ENCODE data around the gene RTN4RL1. TPM values are rescaled to one million over a fixed set of nuclear protein-coding genes. Genes with fewer than 3 reads are reported as not detected.

Gene RTN4RL1
- total and polyA plus RNA-seq, 11 donors: 1.7 to 4.9 (median 2.7) TPM

DNA sequence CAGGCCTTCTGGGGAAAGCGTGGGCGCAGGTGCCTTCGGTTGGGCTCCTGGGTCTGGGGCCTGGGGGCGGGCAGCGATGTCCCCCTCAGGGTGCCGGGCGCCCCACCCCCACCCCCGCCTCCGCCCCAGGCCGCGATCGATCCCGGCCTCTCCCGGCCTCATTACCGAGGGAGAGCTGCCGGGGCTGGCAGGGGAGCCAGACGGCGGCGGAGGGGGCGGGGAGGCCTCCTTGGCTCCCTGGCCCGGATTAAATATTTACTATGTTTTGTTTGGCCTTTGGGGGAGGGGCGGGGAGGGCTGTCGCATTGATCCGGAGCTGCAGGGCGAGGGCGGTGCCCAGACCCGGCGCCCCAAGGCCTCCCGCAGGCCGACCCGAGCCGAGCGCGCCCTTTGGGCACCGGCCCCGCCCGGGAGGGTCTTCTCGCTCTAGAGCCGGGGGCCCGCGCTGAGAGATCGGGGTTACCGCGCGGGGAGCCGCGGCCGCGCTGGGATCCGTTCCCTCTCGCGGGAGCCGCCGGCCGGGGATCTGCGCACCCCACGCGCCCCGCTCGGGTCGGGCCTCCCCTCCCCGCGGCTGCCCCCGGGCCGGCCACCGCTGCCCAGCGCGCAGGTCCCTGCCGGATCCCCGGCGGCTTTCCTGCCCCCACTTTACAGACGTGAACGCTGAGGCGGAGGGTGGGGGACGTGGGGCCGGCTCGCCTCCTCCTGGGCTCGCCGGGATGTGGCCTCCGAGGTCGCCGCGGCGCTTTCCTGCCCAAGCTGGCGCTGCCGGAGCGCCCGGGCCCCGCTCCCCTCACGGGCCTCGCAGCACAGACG, 27.0 kb downstream of the RTN4RL1 start:
- 19 to 38% (median 27%) methylated on average over 40 to 92 of the region's 92 CpGs; no CpG with 5 or more reads in 1 of the 4 donors for WGBS, 4 donors
- TF ChIP-seq POLR2A (IDR thresholded peaks at IDR 0.05) (no peak), CTCF (IDR thresholded peaks at IDR 0.05) (no peak)
- intact Hi-C loops (cut with DNase I): loop anchor here in 1 of 10 donors (5.0 kb wide), 1 partner anchor 51 kb away; no protein-coding TSS in a partner anchor
- H3K4me3 ChIP-seq: peak overlapping the region; percentile 10 to 62 (median 51)
- ATAC-seq (no peak), DNase-seq (no peak)
- H3K36me3 ChIP-seq: no peaks in the 10 kb centered on the region
- peaks cover 0 to 50% (median 24%) of the 10 kb centered on the region in 12 donors for H3K4me1 ChIP-seq
- no peaks in the 10 kb centered on the region for H3K9me3 ChIP-seq
- H3K27me3 ChIP-seq: peaks cover 0 to 22% (median 0%) of the 10 kb centered on the region in 9 donors
- peak overlapping the region in 3 of 12 donors; percentile 38 to 85 (median 51) for H3K27ac ChIP-seq

DNA sequence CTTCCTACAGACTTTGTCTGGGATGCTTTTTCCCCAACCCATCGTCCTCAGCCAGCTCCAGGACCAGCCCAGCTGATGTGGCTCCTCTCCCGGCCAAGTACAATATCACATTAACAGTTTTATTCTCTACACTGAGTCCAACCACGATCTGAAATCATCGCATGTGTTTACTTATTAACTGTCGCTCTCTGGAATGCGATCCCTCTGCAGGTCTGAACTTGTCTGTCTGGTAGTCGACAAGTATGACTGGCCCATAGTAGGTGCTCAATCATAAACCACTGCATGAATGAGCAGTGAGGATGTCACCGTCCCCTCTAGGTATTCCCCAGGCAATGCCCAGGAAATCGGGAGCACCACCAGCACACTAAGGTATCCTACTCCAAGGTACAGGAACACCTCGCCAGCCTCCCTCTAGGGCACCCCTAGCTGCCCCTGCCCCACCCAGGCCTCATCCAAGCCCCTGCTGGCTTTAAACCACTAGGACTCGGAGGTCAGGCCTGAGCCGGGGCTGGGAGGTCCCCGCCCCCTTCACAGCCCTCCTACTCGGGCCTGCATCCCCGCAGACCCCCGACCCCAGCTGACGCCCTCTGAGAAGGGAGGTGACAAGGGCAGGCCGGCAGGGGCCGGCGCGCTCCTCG, 27.7 kb downstream of the RTN4RL1 start:
- peaks cover 0 to 55% (median 24%) of the 10 kb centered on the region in 12 donors for H3K4me1 ChIP-seq
- H3K9me3 ChIP-seq: no peaks in the 10 kb centered on the region
- no peak for DNase-seq
- H3K27ac ChIP-seq: peak overlapping the region in 2 of 12 donors; percentile 51 to 85
- TF ChIP-seq CTCF (IDR thresholded peaks at IDR 0.05) (no peak), POLR2A (IDR thresholded peaks at IDR 0.05) (no peak)
- H3K4me3 ChIP-seq: peak overlapping the region in 10 of 12 donors; percentile 10 to 62 (median 52)
- H3K27me3 ChIP-seq: peaks cover 0 to 22% (median 0%) of the 10 kb centered on the region in 9 donors
- 74 to 85% (median 76%) methylated on average over 17 to 22 of the region's 22 CpGs for WGBS, 4 donors
- intact Hi-C loops (cut with DNase I): loop anchor here in 1 of 10 donors (5.0 kb wide), 1 partner anchor 50 kb away; no protein-coding TSS in a partner anchor
- no peaks in the 10 kb centered on the region for H3K36me3 ChIP-seq
- no peak for ATAC-seq

DNA sequence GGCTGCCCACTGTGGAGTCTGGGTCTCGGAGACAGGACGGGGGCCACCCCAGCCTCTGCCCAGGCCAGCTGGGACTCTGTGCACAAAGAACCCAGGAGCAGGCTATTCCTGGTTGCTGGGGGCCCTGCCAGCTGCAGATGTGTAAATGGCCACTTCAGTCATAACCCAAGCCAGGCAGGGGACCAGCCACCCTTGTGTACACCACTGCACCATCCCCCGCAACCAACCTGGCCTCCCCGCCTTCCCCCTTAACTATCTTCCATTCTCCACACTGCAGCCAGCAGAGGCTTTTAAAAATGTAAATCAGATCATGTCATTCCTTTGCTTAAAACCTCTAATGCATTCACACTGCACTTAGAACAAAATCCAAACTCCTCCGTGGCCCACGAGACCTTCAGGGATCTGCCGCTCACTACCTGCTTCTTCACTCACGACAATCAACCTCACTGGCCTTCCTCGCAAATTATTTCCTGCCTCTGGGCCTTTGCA, 28.3 kb downstream of the RTN4RL1 start:
- WGBS, 4 donors: 82 to 87% (median 84%) methylated on average over 9 of the region's 9 CpGs
- TF ChIP-seq CTCF (IDR thresholded peaks at IDR 0.05) (no peak), POLR2A (IDR thresholded peaks at IDR 0.05) (no peak)
- H3K9me3 ChIP-seq: no peaks in the 10 kb centered on the region
- intact Hi-C loops (cut with DNase I): loop anchor here in 1 of 10 donors (5.0 kb wide), 1 partner anchor 50 kb away; no protein-coding TSS in a partner anchor
- H3K27me3 ChIP-seq: peaks cover 0 to 22% (median 0%) of the 10 kb centered on the region in 9 donors
- no peaks in the 10 kb centered on the region for H3K36me3 ChIP-seq
- peak in 1 of 5 donors; percentile 57 for DNase-seq
- peak overlapping the region in 2 of 12 donors; percentile 12 to 51 for H3K27ac ChIP-seq
- no peak for ATAC-seq
- H3K4me1 ChIP-seq: peaks cover 0 to 61% (median 24%) of the 10 kb centered on the region in 12 donors
- H3K4me3 ChIP-seq: no peak overlapping the region

All from heart left ventricle (tissue), 16 donors.